Renal cortical epithelial cell (primary cell): ENCODE measurements around the gene HNRNPR. TPM values are rescaled to one million over a fixed set of nuclear protein-coding genes. Genes with fewer than 3 reads are reported as not detected.

Experiments used
- DNase-seq: peaks from one replicate; pipeline ENCODE4 v3.0.0-alpha.2; 2011; ENCODE audit warnings: low read depth
- total RNA-seq: library from RNA; depleted of rRNA; stranded (reverse); fragments of >200 nt; gene quantifications from 2 replicates; pipeline ENCODE4 v1.2.3, GENCODE V29; 2014

The HNRNPR gene
- total RNA-seq, 1 donor from 2014 or later = 131 TPM

DNA sequence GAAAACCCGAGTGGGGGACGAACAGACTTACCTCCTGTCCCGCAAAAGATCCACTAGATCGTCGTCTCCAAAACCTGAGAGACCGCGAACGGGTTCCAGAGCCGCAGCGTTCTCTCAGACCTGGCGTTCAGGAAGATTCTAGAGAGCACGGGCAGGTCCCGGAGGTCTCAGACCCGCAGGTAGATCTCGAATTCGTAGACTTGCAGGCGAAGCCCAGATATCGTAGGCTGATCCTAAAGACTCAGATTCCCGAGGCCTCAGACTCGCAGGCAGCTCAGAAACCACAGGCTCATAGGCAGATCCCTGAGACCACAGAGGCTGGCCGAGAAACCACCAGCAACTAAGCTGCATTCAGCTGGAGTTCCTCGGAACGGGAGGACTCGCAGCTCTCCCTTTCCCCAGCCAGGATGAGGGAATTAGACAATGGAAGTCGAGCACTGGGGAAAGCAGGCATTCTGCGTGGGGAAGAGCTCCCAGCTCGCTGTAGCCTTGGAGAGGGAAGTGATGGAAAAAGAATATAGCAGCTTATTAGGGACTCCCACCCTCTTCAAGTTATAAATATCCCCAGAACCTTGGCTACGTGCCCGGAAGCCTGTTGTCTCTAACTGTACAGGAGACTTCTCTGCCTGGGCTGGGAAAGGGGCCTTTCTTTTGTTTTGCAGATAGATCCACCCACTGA lies 25.4 kb upstream of the HNRNPR start, which contains the start of gene ZNF436:
ZNF436 (minus strand) TSS at position 502 of the 679 bp plus-strand sequence. CDS start 1,831 bp downstream, outside the sequence.
- DNase-seq = peak; percentile 63

DNA sequence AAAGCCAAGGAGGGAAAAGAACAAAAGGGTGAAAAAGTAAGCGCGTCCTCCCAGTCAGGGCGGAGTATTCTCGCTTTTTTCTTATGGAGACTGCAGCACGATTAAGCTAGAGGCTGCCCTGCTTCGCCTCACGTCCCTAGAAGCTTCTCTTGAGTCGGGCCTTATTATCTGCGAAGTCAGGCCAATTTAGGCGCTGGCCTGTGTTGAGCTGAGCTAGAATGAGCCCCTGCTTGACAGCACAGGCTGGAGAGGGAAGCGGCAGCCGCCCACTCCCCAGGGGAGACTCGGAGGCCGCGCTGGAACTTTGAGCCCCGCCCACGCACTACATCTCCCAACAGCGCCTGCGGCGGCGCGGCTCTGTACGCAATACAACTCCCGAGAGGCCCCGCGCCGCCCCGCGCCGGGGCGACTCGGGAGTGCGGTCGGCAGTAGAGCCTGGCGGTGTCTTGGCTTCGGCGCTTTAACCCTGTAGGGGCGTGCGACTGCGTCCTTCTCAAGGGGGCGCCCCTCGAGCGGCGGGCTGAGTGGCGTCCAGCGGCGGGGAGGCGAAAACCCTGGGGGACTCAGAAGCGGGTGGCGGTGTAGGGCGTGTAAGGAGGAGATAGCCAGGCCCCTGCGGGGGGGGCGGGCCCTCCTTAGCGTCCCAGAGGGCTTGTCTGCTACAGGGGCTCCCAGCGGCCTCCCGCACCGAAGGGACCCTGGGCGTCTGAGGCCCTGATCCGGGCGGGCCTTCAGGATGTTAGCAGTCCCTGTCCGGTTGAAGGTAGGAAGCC lies 24.7 kb upstream of the HNRNPR start:
- peak; percentile 68 for DNase-seq

DNA sequence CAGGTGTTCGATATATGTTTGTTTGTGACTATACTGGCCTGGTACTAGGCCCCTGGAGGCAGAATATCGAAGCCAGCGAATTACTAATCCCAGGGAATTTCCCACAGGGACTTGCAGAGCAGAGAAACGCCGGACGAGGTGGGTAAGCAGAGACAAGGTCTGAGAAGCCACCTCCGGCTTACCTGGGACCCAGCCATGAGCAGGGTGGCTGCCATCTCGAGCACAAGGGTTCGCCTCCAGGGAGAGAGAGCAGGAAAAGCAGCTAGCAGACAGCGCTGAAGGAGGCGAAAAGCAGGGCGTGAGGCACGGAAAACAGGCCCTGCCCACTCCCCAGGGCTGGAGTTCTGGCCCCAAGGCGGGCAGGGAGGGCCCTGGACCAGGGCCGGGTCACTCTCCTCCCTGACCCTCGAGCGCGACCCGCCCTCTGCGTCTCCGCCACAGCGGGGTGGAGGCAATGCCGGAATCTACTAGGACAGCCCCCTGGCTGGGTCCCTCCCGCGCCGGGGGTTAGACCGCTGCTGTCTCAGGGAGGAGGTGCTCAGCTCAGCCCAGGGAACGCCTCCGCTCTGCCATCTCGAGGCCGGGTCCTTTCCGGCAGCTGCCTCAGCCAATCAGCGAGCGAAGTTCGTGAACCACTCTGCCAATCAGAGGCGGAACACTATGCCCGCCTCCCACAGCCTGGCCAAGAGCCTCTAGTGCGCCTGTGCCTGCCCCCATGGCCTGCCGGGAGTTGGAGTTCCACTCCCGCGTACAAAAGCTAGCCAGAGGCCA lies 23.9 kb upstream of the HNRNPR start:
- DNase-seq = peak; percentile 96

DNA sequence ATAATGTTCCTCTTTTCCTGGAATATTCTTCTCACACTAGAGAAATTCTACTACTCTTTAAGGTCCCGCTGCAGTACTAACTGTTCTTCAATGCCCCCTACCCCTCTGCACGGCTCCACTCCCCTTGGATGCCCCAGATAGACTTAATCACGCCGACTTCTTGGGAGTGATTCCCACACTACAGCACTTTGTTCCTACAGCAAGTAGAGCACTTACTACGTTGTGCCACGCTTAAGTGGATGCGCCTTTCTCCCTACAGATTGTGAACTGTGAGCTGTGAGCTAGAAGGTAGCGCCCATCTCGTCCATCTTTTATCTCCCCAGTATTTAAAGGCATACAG lies 23.3 kb upstream of the HNRNPR start:
- no peak for DNase-seq

DNA sequence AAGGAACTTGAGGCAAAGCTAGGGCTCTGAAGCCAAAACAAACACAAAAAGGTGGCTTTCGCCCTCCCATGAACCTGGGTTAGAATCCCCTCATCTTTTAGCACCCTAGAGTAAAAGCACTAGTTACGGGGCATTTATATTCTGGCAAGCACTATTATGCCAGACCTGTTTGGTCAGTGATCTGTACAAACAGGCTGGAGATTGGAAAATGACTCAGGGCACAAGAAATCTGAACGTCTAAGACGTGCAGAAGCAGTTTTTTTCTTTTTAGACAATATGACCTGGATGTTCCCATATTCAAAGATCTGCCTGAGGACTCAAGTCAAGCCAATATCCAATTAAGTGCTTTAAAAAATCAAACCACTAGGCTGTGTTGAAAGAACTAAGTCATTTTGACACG lies 22.5 kb upstream of the HNRNPR start:
- no peak for DNase-seq

DNA sequence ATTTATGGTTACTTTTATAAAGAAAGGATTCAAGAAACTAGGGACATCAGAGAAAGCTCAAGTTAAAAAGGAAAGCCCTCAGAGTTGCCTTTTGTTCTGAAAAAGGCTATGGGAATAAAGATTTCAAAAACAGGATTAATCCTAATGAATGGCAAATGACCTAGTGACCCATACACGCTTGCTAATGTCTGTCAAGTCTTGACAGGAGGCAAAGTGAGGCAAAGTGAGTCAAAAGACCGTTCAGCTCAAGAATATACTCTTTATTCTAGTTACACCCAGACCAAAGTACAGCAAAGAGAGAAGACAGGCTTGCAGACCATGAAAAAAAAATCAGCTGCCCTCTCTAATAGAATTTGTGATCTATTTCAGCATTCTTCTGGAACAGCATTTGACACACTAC lies 22.1 kb upstream of the HNRNPR start:
- no peak for DNase-seq

DNA sequence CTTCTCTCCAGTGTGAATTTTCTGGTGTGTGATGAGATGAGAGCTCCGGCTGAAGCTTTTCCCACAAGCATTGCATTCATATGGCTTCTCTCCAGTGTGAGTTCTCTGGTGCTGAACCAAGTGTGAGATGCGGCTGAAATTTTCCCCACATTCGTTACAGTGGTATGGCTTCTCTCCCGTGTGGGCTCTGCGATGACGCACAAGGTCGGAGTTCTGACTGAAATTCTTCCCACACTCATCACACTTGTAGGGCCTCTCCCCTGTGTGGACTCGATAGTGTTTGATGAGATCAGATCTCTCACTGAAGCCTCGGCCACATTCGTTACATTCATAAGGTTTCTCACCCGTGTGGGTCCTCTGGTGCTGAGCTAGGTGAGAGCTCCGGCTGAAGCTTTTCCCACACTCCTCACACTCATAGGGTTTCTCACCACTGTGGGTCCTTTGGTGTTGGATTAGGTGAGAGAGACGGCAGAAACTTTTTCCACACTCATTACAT lies 18.2 kb upstream of the HNRNPR start:
- no peak for DNase-seq

DNA sequence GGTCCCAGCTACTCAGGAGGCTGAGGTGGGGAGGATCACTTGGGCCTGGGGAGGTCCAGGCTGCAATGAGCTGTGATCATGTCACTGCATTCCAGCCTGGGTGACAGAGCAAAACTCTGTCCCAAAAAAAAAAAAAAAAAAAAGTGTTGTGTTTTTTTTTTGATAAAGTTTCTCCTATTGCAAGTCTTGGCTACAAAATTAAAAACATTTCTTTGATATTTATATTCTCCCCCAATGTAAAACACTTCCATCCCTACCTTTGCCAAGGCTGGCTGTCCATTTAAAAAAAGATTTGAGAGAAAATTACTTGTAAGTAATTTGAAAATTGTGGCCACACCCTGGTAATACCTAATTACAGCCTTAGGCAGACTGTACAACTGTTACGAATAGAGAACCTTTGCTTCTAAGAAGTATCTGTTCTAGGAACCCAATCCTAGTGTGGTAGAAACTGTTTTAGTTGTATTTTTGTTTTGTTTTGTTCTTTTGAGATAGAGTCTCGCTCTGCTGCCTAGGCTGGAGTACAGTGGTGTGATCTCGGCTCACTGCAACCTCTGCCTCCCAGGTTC lies 14.3 kb upstream of the HNRNPR start:
- DNase-seq = no peak

DNA sequence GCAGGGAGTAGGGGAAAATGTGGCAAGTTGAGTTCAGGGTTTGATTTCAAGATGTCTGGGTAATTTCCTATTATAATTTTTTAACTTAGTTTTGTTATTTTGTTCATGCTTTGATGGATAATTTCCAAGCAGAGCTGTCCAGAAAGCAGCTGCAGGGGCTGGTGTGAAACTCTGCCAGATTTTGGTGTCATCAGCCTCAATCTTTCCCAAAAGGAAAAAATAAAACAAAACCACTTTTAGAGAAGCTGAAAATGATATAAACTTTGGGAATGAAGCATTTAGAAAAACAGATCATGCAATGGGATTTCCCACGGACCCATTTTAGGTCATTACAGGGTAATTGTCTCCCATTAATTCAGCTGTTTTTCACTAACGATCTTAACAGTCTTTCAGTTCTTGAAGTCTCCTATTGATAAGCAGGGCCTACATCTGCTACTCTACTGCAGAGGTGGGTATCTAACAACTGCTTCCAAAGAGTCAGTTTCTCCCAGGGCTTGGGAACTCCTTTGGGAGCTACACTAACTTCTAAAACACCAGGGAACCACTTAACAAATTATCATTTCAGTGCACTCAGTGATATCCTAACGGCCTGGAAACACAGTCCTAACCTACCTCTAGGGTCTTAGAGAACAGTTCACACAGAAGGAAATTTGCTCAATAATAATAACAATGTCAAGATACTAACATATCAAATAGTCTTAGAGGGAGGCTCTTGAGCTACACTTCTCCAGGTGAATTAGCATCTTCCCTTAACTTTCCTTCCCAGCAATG lies 13.2 kb upstream of the HNRNPR start:
- no peak for DNase-seq

DNA sequence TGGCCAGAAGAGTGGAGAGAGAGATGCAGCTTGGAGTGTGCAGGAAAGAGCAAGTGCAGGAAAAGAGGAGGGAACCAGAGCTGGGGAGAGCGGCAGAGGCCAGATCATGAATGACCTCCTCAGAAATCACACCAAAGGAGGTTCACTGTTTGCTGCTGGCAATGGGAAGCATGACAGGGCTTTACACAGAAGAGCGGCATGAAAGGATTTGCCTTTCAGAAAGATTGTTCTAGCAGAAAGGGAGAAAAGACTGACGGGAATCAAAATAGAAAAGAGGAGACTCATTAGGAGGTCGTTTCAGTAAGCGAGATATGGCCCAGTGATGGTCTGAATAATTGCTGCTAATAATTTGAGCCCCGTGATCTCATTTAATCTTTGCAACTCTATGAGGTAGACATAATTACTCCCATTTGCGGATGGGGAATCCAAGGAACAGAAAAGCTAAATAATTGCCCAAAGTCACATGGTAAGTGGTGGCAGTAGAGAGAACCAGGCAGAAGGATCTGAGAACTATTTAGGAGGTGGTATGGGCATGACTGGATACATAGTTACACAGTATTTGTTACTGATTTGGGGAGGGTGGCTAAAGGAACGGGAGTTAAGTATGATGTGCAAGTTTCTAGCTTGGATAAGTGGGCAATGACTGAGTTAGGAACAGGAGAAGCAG lies 12.5 kb upstream of the HNRNPR start:
- DNase-seq = no peak

DNA sequence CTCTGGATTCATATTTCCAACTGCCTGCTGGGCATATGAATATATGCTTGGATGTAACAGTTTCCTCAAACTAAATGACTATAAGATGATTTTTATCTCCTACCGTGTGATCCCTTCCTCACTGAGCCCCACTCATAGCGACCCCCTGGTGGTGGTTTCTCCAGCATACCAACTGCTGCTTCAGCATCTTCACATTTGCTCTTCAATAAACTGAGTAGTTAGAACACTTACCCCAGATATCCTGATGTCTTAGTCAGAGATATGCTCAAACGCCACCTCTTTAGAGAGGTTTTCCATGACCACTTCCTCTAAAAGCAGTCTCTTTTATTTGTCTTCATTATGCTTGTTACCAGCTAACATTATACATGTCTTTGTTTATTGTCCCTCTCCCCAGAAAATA lies 10.2 kb upstream of the HNRNPR start:
- DNase-seq = no peak

DNA sequence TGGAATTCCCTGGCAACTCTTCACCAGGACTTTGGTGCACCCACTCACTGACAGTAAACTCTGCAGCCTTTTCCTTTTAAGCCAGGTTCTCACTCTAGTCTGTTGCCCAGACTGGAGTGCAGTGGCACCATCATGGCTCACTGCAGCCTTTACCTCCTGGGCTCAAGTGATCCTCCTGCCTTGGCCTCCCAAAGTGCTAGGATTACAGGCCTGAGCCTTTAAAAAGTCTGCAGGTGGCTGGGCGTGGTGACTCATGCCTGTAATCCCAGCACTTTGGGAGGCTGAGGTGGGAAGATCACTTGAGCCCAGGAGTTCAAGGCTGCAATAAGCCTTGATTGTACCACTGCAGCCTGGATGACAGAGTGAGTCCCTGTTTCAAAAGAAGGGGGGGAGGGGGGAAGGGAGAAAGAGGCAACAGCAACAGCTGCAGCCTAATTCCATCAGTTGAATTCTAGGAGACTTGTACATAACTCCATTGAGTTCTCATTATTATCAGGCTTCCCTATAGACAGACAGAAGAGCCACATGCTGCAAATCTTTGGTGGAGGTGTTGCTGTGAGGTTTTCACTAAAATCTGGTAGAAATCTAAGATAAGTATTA lies 8.1 kb upstream of the HNRNPR start:
- DNase-seq = no peak

DNA sequence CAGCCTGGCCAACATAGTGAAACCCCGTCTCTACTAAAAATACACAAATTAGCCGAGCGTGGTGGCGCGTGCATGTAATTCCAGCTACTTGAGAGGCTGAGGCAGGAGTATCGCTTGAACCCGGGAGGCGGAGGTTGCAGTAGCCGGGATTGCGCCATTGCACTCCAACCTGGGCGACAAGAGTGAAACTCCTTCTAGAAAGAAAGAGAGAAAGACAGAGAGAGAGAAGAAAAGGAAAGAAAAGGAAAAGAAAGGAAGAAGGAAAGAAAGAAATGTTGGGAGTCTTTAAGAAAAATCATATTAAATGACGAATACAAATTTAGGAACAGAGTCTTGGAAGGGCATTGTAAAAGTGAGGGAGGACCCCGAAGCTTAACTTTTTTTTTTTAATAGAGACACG lies 1.8 kb upstream of the HNRNPR start:
- DNase-seq = no peak

DNA sequence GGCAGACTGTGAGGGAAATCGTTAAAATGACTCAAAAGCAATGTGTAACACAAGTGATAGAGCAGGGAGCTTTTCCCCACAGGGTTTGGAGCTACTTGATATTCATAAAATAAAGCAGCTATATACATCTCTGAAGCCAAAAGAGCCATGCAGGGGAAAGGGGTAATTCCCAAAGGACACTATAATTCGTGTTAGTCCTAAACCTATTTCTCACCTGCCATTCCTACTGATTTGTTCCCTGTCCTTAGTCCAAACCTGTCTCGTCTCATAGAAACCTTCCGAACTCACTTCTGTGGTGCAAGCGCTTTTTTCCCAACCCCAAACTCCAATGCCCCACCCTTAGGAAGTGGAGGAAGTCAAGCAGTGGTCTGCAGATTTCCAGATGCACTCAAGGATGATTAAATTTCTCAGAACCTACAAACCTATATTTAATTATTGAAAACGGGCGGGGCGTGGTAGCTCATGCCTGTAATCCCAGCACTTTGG lies 946 bp upstream of the HNRNPR start:
- no peak for DNase-seq

DNA sequence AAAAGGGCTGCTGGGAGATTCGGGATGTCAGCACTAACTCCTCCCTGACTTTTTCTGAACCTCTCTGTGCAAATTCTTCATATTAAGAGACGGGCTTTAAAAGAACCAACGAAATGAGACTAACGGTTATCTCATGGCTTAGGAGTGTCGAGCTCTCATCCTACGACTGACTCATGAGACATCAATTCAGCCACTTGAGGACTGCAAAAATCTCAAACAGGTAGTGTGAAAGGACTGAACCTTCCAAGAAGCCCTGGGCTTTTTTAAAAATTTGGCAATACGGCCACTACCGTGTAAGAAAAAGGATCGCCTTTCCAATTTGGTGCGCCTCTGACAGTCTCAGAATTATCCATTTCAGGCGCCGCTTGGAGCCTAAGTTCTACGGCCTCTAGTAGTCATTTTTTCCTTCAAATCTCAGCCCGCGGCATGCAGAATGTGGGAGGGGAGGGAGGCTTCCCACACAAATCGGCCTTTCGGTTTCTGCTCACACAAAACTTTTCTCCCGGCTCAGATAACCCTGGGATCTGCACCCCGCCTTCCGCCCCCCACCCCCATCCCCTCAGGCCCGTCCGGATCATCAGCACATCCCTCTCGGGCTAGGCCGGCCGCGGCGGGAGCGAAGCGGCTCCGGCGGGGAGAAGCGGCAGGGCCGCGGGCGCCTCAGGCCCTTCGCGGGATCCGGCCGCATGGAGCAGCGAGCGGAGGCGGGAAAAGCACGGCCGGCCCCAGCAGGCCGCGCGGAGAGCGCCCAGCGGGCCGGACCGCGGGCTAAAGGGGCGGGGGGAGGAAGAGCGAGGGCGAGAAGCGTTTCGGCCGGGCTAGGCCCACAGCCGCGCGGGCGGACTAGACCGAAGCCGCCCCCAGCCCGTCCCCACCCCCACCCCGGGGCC lies 618 bp downstream of the HNRNPR start:
- DNase-seq = peak; percentile 73

DNA sequence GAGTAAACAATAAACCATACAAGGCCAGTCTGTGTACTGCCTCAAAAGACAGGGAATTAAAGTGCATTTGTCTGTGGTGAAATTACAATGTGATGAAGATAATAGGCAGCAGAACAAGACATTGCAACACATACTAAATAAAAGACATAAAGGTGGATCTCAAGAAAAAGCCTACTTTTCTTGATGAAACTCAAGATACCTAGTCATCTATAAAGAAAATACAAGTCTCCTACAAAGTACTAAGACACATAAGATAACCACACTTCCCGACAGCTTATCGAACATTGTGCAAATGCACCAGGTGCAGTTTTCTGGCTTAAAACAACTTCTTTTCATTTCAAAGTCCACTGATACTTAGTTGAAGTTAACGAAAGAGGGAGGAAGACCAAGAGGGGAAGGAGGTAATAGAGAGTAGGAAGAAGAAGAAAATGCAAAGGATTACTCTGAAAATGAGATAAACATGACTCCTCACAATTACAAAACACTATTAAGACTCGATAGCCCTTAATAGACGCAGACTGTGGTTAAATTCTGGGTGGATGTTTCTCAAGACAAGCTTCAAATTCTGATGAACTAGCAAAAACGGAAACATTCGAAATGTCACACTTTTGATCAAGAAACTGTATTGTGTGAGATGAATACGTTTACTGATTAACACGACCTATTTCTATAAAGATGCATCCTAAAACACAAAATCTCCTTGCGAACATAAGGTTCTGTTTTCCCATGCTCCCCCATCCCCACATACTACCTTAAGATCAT lies 2.0 kb downstream of the HNRNPR start:
- no peak for DNase-seq

DNA sequence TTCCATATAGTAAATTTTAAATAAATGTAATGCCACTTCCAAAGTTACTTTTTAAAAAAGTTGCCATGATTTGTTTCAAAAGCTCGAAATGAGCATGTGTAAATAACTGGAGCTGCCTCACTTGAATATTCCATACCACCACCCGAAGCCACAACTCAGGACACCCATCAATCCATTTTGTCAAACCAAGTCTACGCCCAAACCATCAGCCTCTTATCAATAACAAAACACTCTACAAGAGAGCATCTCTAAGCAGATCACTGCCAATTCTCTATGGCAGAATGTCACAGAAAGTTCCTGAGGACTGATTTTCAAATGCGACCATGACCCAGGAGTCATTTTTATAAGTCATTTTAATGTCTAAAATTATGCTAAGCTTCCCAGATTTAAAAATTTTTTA lies 4.5 kb downstream of the HNRNPR start:
- no peak for DNase-seq

DNA sequence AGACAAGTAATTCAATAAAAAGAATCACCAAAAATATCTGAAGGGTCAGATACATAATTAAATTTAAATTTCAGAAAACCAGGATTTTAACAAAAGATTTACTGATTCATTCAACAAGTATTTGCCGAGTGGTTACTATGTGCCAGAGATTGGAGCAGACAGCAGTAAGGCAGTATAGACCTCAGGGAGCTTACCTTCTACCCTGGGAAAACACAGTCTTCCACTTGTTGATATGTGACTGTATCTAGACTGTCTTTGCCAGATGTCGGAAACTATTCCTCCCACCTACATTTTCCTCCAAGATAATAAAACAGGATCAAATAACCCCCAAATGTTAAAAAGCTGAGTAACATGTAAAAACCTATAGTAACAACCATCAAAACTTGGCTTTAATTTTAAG lies 6.2 kb downstream of the HNRNPR start:
- no peak for DNase-seq

DNA sequence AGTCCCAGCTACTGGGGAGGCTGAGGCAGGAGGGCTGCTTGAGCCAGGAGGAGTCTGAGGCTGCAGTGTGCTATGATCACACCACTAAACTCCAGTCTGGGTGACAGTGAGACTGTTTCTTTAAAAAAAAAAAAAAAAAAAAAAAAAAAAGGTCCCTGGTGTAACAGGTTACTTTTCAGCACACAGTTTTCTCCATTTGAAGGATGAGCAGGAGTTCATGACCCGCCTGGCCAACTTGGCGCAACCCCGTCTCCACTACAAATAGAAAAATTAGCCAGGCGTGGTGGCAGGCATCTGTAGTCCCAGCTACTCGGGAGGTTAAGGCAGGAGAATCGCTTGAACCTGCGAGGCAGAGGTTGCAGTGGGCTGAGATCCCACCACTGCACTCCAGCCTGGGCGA lies 12.4 kb downstream of the HNRNPR start:
- no peak for DNase-seq
